Neural progenitor cell (in vitro differentiated cells): ENCODE results near the gene SULT1C3. TPM values are rescaled to one million over a fixed set of nuclear protein-coding genes. Genes with fewer than 3 reads are reported as not detected.

Experiments
- DNase-seq: peaks from one replicate; pipeline ENCODE4 v3.0.0-alpha.2; 2016; ENCODE audit warnings: low spot score
- H2AFZ ChIP-seq: fragments of 200-600 bp; sonication (generic); replicated peaks from 2 replicates; pipeline ENCODE4 v1.6.1; 2016; ENCODE audit warnings: antibody characterized with exemption
- H3F3A ChIP-seq: fragments of 200-600 bp; sonication (generic); 2 replicates; pipeline ENCODE4 v1.6.1; 2016; ENCODE audit warnings: antibody characterized with exemption, low read depth
- H3K27ac ChIP-seq: fragments of 200-600 bp; sonication (generic); 2 replicates; pipeline ENCODE4 v1.5.1; 2016; ENCODE audit warnings: mild to moderate bottlenecking
- H3K27me3 ChIP-seq: fragments of 200-600 bp; sonication (generic); 2 replicates; pipeline ENCODE4 v1.6.1; 2016; ENCODE audit warnings: mild to moderate bottlenecking, moderate library complexity
- H3K36me3 ChIP-seq: fragments of 200-600 bp; sonication (generic); 2 replicates; pipeline ENCODE4 v1.5.1; 2016
- H3K4me1 ChIP-seq: fragments of 200-600 bp; sonication (generic); 2 replicates; pipeline ENCODE4 v1.6.1; 2016; ENCODE audit warnings: mixed run types
- H3K4me2 ChIP-seq: fragments of 200-600 bp; sonication (generic); 2 replicates; pipeline ENCODE4 v1.6.1; 2016
- H3K4me3 ChIP-seq: fragments of 200-600 bp; sonication (generic); 2 replicates; pipeline ENCODE4 v1.5.1; 2016
- H3K79me2 ChIP-seq: fragments of 200-600 bp; sonication (generic); 2 replicates; pipeline ENCODE4 v1.6.1; 2016; ENCODE audit warnings: low read depth
- H3K9ac ChIP-seq: fragments of 200-600 bp; sonication (generic); 2 replicates; pipeline ENCODE4 v1.6.1; 2016
- H3K9me3 ChIP-seq: fragments of 200-600 bp; sonication (generic); 2 replicates; pipeline ENCODE4 v1.5.1; 2016; ENCODE audit warnings: low read depth
- H4K20me1 ChIP-seq: fragments of 200-600 bp; sonication (generic); 2 replicates; pipeline ENCODE4 v1.6.1; 2016; ENCODE audit warnings: low read depth
- H3K27ac Mint-ChIP-seq: 3 replicates; pipeline ENCODE4 v1.8.0; 2021; ENCODE audit warnings: mixed read lengths
- H3K27me3 Mint-ChIP-seq: 2 replicates; pipeline ENCODE4 v1.8.0; 2022; ENCODE audit warnings: low read depth, mild to moderate bottlenecking, inconsistent platforms, moderate library complexity, mixed read lengths; ENCODE audit not compliant: insufficient read depth
- H3K36me3 Mint-ChIP-seq: 3 replicates; pipeline ENCODE4 v1.8.0; 2021; ENCODE audit warnings: mixed read lengths
- H3K4me1 Mint-ChIP-seq: 3 replicates; pipeline ENCODE4 v1.8.0; 2021; ENCODE audit warnings: mixed read lengths
- H3K4me3 Mint-ChIP-seq: 3 replicates; pipeline ENCODE4 v1.8.0; 2021; ENCODE audit warnings: mild to moderate bottlenecking, moderate library complexity, mixed read lengths
- H3K9me3 Mint-ChIP-seq: 3 replicates; pipeline ENCODE4 v1.8.0; 2020; ENCODE audit warnings: mixed read lengths
- EZH2 ChIP-seq: fragments of 200-600 bp; sonication (generic); IDR thresholded peaks from 2 replicates; pipeline ENCODE4 v1.6.1; 2017; ENCODE audit warnings: antibody characterized with exemption, mild to moderate bottlenecking, moderate library complexity
- EZH2phosphoT487 ChIP-seq: fragments of 200-600 bp; sonication (generic); IDR thresholded peaks from 2 replicates; pipeline ENCODE4 v1.6.1; 2017; ENCODE audit warnings: antibody characterized with exemption
- total RNA-seq: library from RNA; depleted of rRNA; stranded (reverse); fragments of >200 nt; gene quantifications from 2 replicates; pipeline ENCODE4 v1.2.3, GENCODE V29; 2015; ENCODE audit warnings: low replicate concordance
- TF ChIP-seq, protein P1 (sequence below): fragments of 200-600 bp; sonication (generic); IDR thresholded peaks from 2 replicates; pipeline ENCODE4 v1.5.1; 2017; ENCODE audit warnings: antibody characterized with exemption, mild to moderate bottlenecking

SULT1C3 gene
- total RNA-seq, 1 donor from 2014 or later: not detected

- H3K27ac ChIP-seq: no peak overlapping the region
- H3K27me3 ChIP-seq: no peaks in the 10 kb centered on the region
- no peak for DNase-seq
- H3K79me2 ChIP-seq: no peaks in the 10 kb centered on the region
- H3K27me3 Mint-ChIP-seq: peaks cover 5% of the 10 kb centered on the region
- no peak overlapping the region for H3K4me2 ChIP-seq
- no peak for TF ChIP-seq EZH2phosphoT487
- H4K20me1 ChIP-seq: no peaks in the 10 kb centered on the region
- H3K9me3 Mint-ChIP-seq: peaks cover 13% of the 10 kb centered on the region
- H2AFZ ChIP-seq: no peak overlapping the region
- H3K9me3 ChIP-seq: no peaks in the 10 kb centered on the region
- H3F3A ChIP-seq: no peaks in the 10 kb centered on the region
- H3K4me3 Mint-ChIP-seq: no peak overlapping the region
- no peak overlapping the region for H3K4me3 ChIP-seq
- no peak overlapping the region for H3K27ac Mint-ChIP-seq
- H3K9ac ChIP-seq: no peak overlapping the region
- H3K36me3 ChIP-seq: no peaks in the 10 kb centered on the region
- H3K4me1 Mint-ChIP-seq: no peaks in the 10 kb centered on the region
- H3K36me3 Mint-ChIP-seq: no peaks in the 10 kb centered on the region
- H3K4me1 ChIP-seq: no peaks in the 10 kb centered on the region
Measured at GRCh38 chr2:108228006-108228405, 11.8 kb upstream of the SULT1C3 start.

- Histone ChIP-seq H3K4me3 (no peak overlapping the region), H3K27ac (no peak overlapping the region), H3K9ac (no peak overlapping the region), H3K27me3 (no peaks in the 10 kb centered on the region), H3K9me3 (no peaks in the 10 kb centered on the region), H3K4me2 (no peak overlapping the region), H4K20me1 (no peaks in the 10 kb centered on the region), H3K4me1 (no peaks in the 10 kb centered on the region), H3F3A (no peaks in the 10 kb centered on the region), H3K79me2 (no peaks in the 10 kb centered on the region), H3K36me3 (no peaks in the 10 kb centered on the region), H2AFZ (no peak overlapping the region)
- Mint-ChIP-seq H3K4me1 (no peaks in the 10 kb centered on the region), H3K27ac (no peak overlapping the region), H3K9me3 (peaks cover 10% of the 10 kb centered on the region), H3K27me3 (peaks cover 5% of the 10 kb centered on the region), H3K36me3 (no peaks in the 10 kb centered on the region), H3K4me3 (no peak overlapping the region)
- no peak for DNase-seq
- TF ChIP-seq, protein P1, sequence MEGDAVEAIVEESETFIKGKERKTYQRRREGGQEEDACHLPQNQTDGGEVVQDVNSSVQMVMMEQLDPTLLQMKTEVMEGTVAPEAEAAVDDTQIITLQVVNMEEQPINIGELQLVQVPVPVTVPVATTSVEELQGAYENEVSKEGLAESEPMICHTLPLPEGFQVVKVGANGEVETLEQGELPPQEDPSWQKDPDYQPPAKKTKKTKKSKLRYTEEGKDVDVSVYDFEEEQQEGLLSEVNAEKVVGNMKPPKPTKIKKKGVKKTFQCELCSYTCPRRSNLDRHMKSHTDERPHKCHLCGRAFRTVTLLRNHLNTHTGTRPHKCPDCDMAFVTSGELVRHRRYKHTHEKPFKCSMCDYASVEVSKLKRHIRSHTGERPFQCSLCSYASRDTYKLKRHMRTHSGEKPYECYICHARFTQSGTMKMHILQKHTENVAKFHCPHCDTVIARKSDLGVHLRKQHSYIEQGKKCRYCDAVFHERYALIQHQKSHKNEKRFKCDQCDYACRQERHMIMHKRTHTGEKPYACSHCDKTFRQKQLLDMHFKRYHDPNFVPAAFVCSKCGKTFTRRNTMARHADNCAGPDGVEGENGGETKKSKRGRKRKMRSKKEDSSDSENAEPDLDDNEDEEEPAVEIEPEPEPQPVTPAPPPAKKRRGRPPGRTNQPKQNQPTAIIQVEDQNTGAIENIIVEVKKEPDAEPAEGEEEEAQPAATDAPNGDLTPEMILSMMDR: no peak
- TF ChIP-seq EZH2phosphoT487 (no peak), EZH2 (no peak)
Measured at GRCh38 chr2:108228537-108228936, 11.2 kb upstream of the SULT1C3 start.

DNA sequence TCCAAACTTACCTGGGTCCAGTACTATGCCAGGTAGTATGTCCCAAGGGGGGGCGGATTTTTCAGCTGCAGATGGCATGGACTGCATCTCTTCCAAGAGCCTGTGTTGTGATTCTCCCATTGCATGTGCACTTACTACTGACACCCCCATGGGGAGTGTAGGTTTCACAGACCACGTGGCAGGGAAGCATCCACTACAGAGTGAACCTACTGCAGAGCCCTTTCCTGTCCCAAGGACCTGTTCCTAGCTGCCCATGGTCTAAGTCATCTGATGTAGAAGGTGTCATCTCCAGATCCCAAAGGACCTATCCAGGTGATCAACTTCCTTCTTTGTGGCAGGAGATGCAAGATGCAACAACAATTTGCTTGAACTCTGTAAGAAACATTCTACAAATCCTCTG is 9.9 kb upstream of the SULT1C3 start:
- Histone ChIP-seq H3K36me3 (no peaks in the 10 kb centered on the region), H4K20me1 (no peaks in the 10 kb centered on the region), H3K9me3 (no peaks in the 10 kb centered on the region), H3K27me3 (no peaks in the 10 kb centered on the region), H3F3A (no peaks in the 10 kb centered on the region), H3K79me2 (no peaks in the 10 kb centered on the region), H3K4me1 (no peaks in the 10 kb centered on the region), H3K4me3 (no peak overlapping the region), H3K9ac (no peak overlapping the region), H3K4me2 (no peak overlapping the region), H3K27ac (no peak overlapping the region), H2AFZ (no peak overlapping the region)
- DNase-seq: no peak
- Mint-ChIP-seq H3K4me1 (no peaks in the 10 kb centered on the region), H3K9me3 (no peaks in the 10 kb centered on the region), H3K27me3 (peaks cover 5% of the 10 kb centered on the region), H3K27ac (no peak overlapping the region), H3K36me3 (no peaks in the 10 kb centered on the region), H3K4me3 (no peak overlapping the region)
- TF ChIP-seq EZH2 (no peak), EZH2phosphoT487 (no peak)
- TF ChIP-seq, protein P1: no peak

DNA sequence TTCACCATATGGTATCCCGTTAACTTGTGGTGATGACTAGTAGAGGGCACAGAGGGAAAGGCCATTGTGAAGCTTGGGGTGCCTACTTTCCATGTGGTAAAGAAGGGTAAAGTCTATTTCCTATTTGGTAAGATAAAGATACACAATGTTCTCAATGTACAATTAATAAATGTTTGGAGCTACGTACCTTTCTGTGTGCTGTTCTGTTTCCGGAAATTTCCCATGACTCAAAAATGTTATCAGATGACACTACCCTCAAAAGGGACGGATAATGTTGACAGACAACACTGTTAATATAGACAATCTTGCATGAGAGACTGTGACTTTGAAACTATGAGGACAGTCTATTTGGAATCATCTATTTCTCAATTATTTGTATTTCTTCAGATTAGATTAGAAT is 4.2 kb upstream of the SULT1C3 start:
- Histone ChIP-seq H4K20me1 (no peaks in the 10 kb centered on the region), H3K36me3 (no peaks in the 10 kb centered on the region), H3K79me2 (no peaks in the 10 kb centered on the region), H2AFZ (no peak overlapping the region), H3K4me3 (no peak overlapping the region), H3K27me3 (no peaks in the 10 kb centered on the region), H3K9ac (no peak overlapping the region), H3K4me1 (no peaks in the 10 kb centered on the region), H3K27ac (no peak overlapping the region), H3K9me3 (peaks cover 8% of the 10 kb centered on the region), H3K4me2 (no peak overlapping the region), H3F3A (no peaks in the 10 kb centered on the region)
- Mint-ChIP-seq H3K4me1 (no peaks in the 10 kb centered on the region), H3K36me3 (no peaks in the 10 kb centered on the region), H3K9me3 (peaks cover 10% of the 10 kb centered on the region), H3K27me3 (no peaks in the 10 kb centered on the region), H3K27ac (no peak overlapping the region), H3K4me3 (no peak overlapping the region)
- DNase-seq: no peak
- TF ChIP-seq EZH2 (no peak), EZH2phosphoT487 (no peak)
- TF ChIP-seq, protein P1: no peak
